ENCODE data around the gene SAPCD1.
"Not testable (repeated sequence)": the region's sequence is repeated elsewhere in the genome, so short reads cannot be mapped to it uniquely, and the experiment has no call there.

The SAPCD1 gene

DNA sequence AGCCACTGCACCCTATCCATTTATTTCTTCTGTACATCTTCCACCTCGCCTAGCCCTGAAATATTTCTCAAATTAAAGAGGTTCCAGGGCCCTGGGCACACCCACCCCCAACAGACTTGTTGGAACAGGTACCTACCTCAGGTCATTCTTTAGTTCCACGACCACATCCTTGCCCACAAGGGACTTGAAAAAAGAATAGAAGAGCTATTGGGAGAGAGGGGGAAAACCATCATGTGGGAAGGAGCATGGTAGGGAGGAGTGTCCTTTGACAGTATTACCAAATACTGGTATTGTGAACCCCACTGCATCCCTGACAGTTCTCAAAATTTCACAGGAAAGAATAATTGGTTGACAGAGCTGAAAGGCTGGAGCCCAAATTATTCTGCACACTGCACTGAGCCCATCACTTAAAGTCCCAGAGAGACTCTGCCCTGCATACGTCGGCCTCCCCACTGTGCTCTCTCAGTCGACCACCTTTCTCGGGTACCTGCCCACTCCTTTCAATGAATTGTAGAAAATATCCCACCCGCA, 43.5 kb downstream of the SAPCD1 start:
- H3K9me3 ChIP-seq (replicated peaks; ENCODE audit: insufficient read depth, low read length) = no peaks in the 10 kb centered on the region

DNA sequence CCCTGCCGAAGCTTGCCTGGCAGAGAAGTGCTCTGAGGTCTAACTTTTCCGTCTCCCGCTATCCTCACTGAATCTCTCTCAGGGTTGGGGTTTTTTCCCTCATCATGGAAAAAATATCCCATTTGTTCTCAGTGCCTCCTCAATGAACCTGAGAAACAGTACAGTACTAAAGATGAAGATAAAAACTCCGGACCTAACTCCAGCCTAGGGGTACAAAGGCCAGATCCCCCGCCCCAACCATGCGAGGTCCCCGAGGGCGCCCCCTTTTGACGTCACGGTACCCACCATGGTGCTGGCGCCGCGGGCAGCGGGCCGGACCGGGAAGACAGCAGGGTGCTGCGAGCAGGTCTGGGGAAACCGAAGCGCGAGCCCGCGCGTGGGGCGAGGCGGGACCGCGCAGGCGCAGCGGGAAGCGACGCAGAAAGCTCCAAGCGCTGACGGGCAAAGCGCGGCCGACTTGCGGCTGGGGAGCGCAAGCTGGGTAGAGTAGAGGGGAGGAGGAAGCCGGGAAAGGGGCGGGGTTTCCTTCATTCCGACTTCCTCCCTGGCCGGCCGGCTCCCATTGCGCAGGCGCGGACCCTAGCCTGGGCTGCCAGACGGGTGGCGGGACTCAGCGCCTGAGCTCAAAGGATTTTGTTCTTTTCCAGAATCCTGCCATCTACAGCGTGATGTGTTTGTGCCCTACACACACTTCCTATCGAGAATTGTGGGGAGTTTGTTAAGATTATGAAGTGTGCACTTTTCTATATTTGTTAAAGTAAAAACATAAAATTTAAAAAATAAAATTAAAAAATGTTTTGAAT, 44.2 kb downstream of the SAPCD1 start, which contains the start of gene LSM2:
Gene LSM2, minus strand, starts transcription at position 497 of the 803 bp plus-strand sequence. Its CDS starts 209 bp downstream, at position 288.
- Histone ChIP-seq H3K9ac (ENCODE audit: low read length) (peak within 1 kb of the TSS; percentile 81), H3K4me1 (ENCODE audit: low read length) (peaks cover 9% of the 10 kb centered on the region), H3K36me3 (replicated peaks; ENCODE audit: insufficient read depth, low read length) (no peaks in the 10 kb centered on the region), H3K9me2 (replicated peaks; ENCODE audit: insufficient read depth, low read length) (no peaks in the 10 kb centered on the region), H2AFZ (ENCODE audit: low read length) (peak within 1 kb of the TSS; percentile 32), H4K20me1 (ENCODE audit: insufficient read depth, low read length) (no peaks in the 10 kb centered on the region), H3K27ac (ENCODE audit: low read length) (peak within 1 kb of the TSS; percentile 77), H3K79me2 (ENCODE audit: low read length) (peaks cover 36% of the 10 kb centered on the region), H3K4me3 (ENCODE audit: low read length) (peak within 1 kb of the TSS; percentile 73), H3K9me3 (replicated peaks; ENCODE audit: insufficient read depth, low read length) (no peaks in the 10 kb centered on the region), H3F3A (ENCODE audit: insufficient read depth, low read length) (no peaks in the 10 kb centered on the region), H3K4me2 (ENCODE audit: low read depth, low read length) (peak within 1 kb of the TSS; percentile 73), H3K27me3 (replicated peaks; ENCODE audit: insufficient read depth, low read length) (no peaks in the 10 kb centered on the region)
- TF ChIP-seq EZH2 (optimal IDR thresholded peaks at IDR 0.05; ENCODE audit: low read depth, low read length) = no peak
- TF ChIP-seq, protein P1, sequence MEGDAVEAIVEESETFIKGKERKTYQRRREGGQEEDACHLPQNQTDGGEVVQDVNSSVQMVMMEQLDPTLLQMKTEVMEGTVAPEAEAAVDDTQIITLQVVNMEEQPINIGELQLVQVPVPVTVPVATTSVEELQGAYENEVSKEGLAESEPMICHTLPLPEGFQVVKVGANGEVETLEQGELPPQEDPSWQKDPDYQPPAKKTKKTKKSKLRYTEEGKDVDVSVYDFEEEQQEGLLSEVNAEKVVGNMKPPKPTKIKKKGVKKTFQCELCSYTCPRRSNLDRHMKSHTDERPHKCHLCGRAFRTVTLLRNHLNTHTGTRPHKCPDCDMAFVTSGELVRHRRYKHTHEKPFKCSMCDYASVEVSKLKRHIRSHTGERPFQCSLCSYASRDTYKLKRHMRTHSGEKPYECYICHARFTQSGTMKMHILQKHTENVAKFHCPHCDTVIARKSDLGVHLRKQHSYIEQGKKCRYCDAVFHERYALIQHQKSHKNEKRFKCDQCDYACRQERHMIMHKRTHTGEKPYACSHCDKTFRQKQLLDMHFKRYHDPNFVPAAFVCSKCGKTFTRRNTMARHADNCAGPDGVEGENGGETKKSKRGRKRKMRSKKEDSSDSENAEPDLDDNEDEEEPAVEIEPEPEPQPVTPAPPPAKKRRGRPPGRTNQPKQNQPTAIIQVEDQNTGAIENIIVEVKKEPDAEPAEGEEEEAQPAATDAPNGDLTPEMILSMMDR (IDR thresholded peaks at IDR 0.05; ENCODE audit: low read length) = peak; percentile 36; the same call in 1 of the 2 replicates
- DNase-seq = peak; percentile 93

More for the DNA sequence above, 43.5 kb downstream of the SAPCD1 start:
- Histone ChIP-seq H3K27me3 (replicated peaks; ENCODE audit: insufficient read depth, low read length) (no peaks in the 10 kb centered on the region), H3K4me1 (ENCODE audit: low read length) (peaks cover 5% of the 10 kb centered on the region; the same call in 1 of the 2 replicates), H2AFZ (ENCODE audit: low read length) (peak overlapping the region; percentile 32), H3K4me2 (ENCODE audit: low read depth, low read length) (peak overlapping the region; percentile 73), H3K36me3 (replicated peaks; ENCODE audit: insufficient read depth, low read length) (no peaks in the 10 kb centered on the region), H3F3A (ENCODE audit: insufficient read depth, low read length) (no peaks in the 10 kb centered on the region), H3K79me2 (ENCODE audit: low read length) (peaks cover 40% of the 10 kb centered on the region), H4K20me1 (ENCODE audit: insufficient read depth, low read length) (no peaks in the 10 kb centered on the region), H3K27ac (ENCODE audit: low read length) (peak overlapping the region; percentile 77; the same call in 1 of the 2 replicates), H3K4me3 (ENCODE audit: low read length) (peak overlapping the region; percentile 73), H3K9me2 (replicated peaks; ENCODE audit: insufficient read depth, low read length) (no peaks in the 10 kb centered on the region), H3K9ac (ENCODE audit: low read length) (peak overlapping the region; percentile 81)
- no peak for TF ChIP-seq EZH2 (optimal IDR thresholded peaks at IDR 0.05; ENCODE audit: low read depth, low read length)
- TF ChIP-seq, protein P1 (IDR thresholded peaks at IDR 0.05; ENCODE audit: low read length) = no peak
- no peak for TF ChIP-seq EZH2phosphoT487 (IDR thresholded peaks at IDR 0.05; ENCODE audit: low read length)
- no peak for DNase-seq

DNA sequence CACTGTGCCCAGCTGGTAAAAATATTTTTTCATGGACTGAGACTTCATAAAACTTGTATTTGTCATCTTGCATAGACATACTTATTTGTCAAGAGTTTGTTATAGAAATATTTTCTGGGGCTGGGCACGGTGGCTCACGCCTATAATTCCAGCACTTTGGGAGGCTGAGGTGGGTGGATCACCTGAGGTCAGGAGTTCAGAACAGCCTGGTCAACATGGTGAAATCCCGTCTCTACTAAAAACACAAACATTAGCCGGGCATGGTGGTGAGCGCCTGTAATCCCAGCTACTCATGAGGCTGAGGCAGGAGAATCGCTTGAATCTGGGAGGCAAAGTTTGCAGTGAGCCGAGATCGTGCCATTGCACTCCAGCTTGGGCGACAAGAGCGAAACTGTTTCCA, 46.1 kb downstream of the SAPCD1 start:
- not testable (repeated sequence) for H3F3A ChIP-seq (ENCODE audit: insufficient read depth, low read length); H2AFZ ChIP-seq (ENCODE audit: low read length); H4K20me1 ChIP-seq (ENCODE audit: insufficient read depth, low read length); H3K9me3 ChIP-seq (replicated peaks; ENCODE audit: insufficient read depth, low read length); H3K36me3 ChIP-seq (replicated peaks; ENCODE audit: insufficient read depth, low read length); H3K4me2 ChIP-seq (ENCODE audit: low read depth, low read length); DNase-seq; H3K9me2 ChIP-seq (replicated peaks; ENCODE audit: insufficient read depth, low read length); H3K27ac ChIP-seq (ENCODE audit: low read length); H3K4me3 ChIP-seq (ENCODE audit: low read length); H3K27me3 ChIP-seq (replicated peaks; ENCODE audit: insufficient read depth, low read length); H3K9ac ChIP-seq (ENCODE audit: low read length)
- Histone ChIP-seq H3K79me2 (ENCODE audit: low read length) (peaks cover 27% of the 10 kb centered on the region), H3K4me1 (ENCODE audit: low read length) (peaks cover 23% of the 10 kb centered on the region)
